HG03342 (cell line): Measurements from ENCODE around the gene RGS4.
A peak's percentile ranks its signal among the peaks of the same experiment; 100 is the strongest.
"Not testable (repeated sequence)": the region's sequence is repeated elsewhere in the genome, so short reads cannot be mapped to it uniquely, and the experiment has no call there.

Source experiments
- ATAC-seq: cut with Tn5 transposase; IDR thresholded peaks from one replicate; pipeline ENCODE4 v1.9.1; 2021; ENCODE audit warnings: mild to moderate bottlenecking, moderate library complexity; ENCODE audit not compliant: unreplicated experiment

The RGS4 gene

DNA sequence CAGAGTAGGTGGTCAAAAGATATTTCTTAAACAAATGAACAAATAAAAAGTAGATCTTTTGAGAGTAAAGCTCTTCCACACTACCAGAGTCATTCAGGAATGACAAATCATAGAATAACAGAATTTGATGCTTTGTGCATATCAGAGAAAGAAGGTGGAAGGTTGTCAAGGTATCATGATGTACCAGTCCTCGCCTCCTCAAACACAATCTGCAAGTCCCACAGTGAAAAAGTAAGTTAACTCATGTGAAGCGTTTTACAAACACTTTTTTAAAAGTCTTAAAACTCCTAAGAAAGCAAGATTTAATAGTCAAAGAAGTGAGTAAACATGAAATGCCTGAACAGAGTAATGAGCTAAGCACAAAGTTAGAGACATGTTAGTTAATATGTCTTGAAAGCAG, 2.5 kb upstream of the RGS4 start:
- no peak for ATAC-seq

DNA sequence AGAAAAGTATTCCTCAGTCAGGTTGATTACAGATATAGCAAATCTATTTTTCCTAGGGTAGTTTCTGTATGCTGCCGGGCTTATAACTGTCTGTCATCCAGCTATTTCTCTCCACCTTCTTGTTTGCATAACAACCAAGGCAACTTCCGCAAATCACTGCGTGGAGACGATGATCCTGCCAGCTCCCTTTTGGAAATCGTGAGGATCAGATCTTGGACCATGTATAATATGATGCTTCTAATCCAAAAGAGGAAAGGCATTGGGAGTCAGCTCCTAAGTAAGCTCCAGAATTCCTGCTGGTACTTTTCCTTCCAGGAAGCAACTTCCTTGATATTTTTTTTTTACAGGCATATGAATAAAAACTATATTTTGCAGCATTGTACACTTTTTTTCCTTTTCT, 445 bp upstream of the RGS4 start:
- no peak for ATAC-seq

DNA sequence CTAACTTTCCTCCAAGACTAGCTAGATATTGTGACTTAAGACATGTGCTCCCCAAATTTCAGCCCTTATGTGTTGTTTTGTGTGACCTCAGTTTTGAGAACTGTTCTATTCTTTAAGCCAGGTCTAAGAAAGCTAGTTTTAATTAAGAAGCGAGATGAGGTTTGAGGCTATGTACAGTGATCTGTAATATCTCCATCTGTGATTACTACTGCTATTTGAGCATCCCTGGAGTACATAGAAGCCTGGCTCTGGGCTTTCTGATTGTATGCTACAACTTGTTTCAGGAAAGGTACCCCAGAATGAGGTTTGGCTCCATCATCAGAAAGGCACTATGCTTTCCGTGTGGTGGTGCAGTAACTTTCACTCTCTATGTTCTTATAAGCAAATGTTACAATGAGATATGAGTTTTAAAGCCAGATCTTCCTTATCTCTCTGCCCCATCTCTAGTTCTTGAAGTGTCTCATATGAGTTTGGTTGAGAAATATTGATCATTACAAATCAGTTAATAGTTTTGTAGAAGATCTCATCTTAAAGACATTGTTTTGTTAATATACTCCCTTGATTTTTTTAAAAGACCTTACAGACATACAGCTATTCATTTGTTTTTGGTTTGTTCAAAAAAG, 605 bp downstream of the RGS4 start:
- no peak for ATAC-seq

DNA sequence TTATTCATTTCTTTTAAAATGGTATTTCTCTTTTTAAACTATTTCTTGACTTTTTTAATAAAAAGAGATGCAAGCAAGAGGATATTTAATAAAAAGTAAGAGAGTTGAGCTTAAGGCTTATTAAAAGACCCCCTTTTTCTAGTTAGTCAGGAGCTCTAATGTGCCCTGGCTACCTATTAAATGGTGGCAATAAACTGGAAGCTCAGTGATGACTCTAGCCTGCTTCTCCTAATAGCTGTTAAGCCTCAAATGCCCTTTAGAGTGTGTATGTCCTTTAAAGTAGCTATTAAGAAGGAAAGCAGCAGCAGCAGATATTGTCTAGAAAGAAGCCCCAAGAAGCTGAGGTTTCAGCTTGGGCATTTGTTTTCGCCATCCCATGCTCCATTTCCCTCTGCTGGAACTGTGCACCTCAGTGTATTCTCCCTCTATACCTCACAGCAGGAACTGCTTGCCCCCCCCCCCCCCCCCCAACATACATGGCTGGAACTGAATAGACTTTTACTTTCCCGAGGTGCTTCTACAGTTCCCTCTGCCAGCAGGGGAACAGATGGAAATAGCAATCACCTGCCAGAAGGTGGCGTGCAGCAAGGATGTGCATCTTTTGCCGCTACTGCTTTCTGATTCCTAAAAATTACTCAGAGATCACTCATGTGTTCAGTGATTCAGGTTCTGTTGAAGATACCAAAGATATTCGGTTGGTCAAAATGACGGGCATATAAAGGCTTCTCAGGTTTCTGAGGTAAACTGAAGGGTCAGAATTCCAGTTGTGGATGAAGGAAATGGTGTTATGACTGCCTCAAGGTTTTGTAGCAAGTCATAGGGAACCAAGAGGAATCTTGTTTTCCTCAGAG, 2.5 kb downstream of the RGS4 start:
- ATAC-seq, result peak; percentile 85

DNA sequence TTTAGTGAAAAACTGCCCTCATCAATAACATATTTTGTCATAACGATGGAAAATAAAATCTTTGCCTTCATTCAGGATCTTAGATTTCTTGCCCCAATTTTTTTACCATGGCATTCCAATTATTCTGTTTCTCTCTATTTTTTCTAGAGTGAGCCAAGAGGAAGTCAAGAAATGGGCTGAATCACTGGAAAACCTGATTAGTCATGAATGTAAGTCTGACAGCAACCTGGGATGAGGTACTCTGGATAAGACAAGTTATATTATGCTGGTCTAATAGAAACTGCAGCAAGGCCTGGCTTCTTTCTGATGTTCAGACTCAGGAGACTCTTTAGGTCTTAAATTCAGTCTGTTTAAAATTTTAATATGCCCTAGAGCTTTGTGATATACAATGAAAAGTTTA, 3.5 kb downstream of the RGS4 start:
- ATAC-seq, result no peak

DNA sequence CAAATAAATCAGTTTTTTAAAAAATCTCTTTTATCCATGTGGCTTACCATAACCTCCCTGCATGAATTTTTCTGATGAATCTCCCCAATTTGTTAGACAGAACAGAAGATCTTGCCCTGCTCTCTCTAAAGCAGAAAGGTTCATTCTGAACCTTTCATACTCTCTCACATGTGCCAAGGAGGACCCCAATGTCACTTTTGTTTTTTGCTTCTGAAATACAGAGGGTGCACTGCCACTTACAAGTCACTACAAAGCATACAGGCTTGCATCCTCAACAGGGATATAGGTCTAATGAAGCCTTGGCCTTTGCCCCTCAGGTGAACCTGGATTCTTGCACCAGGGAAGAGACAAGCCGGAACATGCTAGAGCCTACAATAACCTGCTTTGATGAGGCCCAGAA, 4.8 kb downstream of the RGS4 start:
- ATAC-seq, result no peak

DNA sequence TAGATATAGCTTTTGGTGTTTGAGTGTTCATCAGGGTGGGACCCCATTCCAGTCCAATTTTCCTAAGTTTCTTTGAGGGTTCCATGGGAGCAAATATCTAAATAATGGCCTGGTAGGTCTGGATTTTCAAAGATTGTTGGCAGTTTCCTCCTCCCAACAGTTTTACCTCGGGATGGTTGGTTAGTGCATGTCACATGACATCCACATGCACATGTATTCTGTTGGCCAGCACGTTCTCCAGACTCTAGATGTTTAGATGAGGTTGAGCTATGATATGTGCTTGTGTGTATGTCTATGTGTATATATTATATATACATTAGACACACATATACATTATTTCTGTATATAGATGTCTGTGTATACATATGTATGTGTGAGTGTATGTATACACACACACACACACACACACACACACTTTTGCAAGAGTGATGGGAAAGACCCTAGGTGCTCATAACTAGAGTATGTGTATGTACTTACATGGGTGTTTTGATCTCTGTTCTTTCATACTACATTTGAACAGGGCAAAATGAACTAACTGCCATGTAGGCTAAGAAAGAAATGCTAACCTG, 5.6 kb downstream of the RGS4 start:
- ATAC-seq, result no peak

DNA sequence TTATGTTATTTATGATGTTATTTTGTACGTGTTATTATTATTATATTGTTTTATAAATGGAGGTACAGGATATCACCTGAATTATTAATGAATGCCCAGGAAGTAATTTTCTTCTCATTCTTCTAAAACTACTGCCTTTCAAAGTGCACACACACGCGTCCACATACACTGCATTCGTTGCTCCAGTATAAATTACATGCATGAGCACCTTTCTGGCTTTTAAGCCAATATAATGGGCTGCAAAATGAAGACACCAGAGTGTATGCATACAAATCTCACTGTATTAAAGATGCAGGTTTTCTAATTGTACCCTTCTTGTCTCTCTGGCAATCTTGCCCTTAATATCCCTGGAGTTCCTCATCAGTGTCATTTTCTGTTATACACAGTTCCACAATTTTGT, 6.9 kb downstream of the RGS4 start:
- no peak for ATAC-seq

DNA sequence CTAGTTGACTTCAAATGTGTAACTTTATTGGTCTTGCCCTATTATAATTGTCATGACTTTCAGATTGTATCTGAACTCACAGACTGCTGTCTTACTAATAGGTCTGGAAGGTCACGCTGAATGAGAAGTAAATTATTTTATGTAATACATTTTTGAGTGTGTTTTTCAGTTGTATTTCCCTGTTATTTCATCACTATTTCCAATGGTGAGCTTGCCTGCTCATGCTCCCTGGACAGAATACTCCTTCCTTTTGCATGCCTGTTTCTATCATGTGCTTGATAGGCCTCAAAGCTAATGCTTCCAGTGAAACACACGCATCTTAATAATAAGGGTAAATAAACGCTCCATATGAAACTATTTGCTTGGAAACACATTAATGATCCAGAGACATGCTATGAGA, 7.3 kb downstream of the RGS4 start:
- ATAC-seq, result no peak

DNA sequence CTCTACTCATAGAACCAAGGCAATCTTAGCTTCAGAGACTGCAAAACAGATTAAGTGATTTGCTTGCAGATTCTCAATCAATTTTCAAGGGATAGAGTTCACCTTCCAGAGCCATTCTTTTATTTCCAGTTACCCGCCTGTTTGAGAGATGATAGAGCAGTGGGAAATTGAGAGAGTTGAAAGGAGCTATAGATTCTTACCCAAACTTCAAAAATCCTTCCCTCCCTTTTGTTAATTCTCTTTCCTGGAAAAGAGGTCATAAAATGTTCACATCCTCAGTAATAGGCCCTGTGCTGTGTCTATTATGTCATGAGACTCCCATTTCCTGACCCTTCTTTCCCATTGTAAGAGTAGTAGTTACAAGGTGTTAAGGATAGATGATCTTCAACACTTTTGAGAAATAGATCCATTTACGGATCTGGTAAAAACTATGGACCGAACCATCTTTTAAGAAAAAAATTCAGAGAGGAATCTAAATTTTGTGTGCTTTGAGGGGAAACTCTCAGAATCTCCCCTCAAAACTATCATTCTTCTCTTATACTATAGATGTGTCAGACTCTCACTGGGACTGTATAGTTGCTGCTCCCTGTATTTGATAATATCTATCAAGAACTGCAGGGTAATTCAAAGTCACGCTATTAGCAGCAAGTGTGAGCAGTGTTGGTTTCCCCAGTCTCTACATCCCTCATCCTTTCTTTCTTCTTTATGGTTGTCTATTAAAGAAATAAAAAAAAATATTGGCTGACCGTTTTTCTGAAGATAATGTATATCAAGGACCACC, 8.0 kb downstream of the RGS4 start:
- no peak for ATAC-seq

DNA sequence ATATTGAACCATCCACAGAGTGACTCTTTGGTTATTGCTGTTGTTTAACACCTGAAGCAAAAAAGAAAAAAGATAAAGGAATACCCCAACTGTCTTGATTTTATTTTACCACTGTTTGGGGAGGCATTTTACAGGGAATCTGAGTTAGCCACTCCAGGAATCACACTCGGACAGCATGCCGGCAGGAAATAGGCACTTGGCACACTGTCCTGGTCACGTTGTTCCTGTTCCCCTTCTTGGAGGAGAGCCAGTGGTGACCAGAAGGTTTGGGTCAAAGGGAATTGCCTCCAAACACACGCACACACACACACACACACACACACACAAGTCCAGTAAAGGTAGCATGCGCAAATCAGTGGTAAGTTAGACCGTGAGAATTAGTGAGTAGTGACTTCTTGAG, 13.8 kb downstream of the RGS4 start:
- ATAC-seq, result no peak

DNA sequence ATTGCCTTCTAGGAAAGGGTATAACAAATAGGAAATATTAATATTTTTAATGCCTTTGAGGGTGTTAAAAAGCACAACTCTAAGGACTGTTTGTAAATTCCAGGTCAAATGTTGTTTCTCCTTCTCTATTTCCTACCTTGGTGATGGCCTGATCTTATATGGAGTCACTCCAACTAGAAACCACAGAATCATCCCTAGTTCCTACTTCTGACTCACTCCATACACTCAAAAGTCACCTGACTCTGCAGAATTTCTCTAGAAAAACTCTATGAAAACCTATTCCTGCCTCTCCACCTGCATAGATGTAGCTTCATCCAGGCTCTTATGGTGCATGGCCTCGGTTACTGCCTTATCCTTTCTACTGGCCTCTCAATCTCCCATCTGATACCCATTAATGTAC, 14.5 kb downstream of the RGS4 start:
- ATAC-seq, result no peak

DNA sequence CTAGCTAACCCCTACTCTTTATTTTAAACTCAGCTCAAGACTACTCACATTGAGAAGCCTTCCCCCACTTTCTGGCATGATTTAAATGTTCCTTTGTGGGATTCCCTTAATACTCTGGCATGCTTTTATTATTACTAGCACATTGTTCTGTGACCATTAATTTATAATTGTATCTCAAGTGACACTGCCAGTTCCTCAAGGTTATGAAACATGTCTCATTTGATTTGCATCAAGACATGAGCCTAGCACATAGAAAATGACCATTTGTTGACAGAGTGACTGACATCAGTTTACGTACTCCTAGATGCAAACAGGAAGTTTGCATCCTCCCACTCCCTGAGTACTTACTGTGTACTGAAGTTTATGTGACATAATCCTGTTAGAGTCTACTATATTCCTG, 15.2 kb downstream of the RGS4 start:
- no peak for ATAC-seq

DNA sequence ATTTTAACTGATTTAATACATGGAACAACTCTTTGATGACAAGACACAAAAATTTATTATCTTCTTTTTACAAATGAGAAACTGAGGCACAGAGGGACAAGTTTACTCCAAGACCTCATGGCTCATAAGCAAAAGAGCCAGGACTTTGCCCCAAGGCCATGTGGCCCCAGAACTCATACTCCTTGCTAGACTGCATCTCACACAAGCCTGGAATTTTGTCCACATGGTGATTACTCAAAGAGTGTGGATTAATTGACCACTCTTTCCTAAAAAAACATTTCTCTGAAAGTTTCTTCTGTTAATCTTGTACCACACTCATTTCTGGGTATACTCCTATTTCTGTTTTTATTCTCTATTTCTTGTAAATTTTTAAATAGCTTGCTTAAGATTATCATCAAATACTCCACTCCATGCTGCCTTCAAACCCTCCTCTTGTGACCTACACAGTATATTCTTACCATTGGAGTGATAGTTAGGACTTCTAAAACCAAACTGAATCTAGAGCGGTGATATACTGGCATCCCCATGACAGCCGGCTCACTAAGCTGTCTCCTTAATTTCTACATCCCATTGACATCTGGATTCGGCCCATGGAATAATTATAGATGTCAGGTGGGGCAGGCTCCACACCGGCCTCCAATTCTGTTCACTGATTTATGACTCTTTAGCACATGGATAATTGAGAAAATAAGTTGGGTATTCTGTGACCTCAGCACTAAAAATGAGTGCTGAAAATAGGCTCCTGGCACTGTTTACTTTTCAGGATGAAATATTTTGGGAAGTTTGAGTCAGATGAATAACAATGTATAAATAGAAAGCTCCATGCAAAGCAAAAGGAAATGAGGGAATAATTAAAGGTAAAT, 16.1 kb downstream of the RGS4 start:
- no peak for ATAC-seq

DNA sequence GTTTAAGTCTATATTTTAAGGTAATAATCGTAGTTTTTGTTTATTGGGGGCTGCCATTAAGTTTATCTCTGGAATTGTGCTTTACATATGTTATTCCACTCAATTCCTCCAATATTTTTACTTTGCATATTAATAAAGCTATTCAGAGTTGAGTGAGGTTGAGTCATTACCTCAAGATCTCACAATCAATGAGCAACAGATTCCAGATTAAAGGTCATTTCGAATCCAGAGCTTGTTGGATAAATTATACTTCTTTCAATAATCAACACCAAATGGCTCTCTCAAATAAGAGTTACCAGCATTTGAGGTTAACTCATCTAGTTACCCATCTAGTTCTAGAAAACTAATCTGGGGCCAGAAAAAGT, 16.7 kb downstream of the RGS4 start:
- ATAC-seq, result no peak

DNA sequence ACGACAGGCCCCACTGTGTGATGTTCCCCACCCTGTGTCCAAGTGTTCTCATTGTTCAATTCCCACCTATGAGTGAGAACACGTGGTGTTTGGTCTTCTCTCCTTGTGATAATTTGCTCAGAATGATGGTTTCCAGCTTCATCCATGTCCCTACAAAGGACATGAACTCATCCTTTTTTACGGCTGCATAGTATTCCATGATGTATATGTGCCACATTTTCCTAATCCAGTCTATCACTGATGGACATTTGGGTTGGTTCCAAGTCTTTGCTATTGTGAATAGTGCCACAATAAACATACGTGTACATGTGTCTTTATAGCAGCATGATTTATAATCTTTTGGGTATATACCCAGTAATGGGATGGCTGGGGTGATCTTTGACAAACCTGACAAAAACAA, 20.0 kb downstream of the RGS4 start:
- not testable (repeated sequence) for ATAC-seq

DNA sequence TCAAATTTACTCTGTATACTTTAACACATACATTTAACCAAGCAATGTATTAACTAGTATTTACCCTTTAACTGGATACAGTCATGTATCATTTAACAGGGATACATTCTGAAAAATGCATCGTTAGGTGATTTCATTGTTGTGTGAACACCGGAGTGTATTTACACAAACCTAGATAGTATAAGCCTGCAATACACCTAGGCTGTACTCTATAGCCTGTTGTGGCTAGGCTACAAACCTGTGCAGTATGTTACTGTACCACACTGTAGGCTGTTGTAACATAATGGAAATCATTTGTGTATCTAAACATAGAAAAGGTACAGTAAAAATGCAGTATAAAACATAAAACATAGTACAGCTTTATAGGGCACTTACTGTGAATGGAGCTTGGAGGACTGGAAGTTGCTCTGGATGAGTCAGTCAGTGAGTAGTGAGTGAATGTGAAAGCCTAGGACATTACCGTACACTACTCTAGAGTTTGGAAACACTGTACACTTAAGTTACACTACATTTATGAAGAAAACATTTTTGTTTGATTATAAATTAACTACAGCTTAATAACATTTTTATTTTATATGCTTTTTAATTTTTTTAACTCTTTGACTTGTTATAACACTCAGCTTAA, 21.3 kb downstream of the RGS4 start:
- ATAC-seq, result no peak

DNA sequence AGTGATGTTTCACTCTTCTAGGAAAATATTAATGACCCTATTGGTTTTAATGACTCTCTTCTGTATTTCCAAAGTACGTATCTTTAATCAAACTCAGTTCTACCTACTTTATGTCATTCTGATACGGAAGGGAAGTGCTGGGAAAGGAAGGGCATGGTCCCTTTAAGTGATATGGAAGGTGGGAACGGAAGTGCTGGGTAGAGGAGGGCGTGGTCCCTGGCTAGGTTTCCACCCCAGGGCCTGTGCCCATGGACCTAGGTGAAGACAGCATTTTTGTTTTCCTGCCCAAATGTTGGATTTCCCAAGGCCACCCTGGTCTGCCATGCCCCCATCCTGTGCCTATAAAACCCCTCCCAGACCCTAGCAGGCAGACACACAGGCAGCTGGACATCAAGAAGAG, 24.0 kb downstream of the RGS4 start:
- no peak for ATAC-seq

DNA sequence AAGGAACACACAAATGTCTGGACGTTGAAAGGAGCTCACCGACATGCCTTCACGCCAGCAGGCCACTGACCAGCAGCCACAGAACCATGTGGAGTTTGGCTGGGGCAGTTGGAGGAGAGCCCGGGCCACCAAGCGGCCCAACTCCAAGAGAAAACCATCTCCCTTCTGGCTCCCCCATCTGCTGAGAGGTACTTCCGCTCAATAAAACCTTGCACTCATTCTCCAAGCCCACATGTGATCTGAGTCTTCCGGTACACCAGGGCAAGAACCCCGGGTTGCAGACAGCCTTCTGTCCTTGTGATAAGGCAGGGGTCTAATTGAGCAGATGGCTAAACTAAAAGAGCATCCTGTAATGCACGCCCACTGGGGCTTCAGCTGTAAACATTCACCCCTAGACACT, 24.4 kb downstream of the RGS4 start:
- ATAC-seq, result no peak

DNA sequence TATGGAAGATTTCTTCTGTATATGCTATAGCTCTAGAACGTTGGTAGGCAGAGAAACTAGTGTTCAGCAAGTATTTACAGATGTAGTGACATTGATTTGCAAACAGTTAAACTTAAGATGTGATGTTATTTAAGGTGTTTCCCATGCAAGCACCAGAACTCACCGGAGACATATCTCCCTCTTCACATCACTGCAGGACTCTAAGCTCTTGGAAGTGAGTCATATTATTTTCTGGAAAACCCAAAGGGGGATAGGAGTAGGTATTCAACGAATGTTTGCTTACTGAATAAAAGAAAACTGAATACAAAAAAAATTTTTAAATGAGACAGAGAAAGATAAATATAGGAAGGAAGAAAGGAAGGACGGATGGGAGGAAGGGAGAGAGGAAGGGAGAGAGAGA, 25.0 kb downstream of the RGS4 start:
- no peak for ATAC-seq
